GM23338 (cell line): ENCODE measurements around the gene FGF21. TPM values are rescaled to one million over a fixed set of nuclear protein-coding genes. Genes with fewer than 3 reads are reported as not detected.

ENCODE experiments used
- ATAC-seq: fragments of 200-7000 bp; cut with Tn5 transposase; 3 replicates; pipeline ENCODE4 v1.9.1; 2020
- DNase-seq: peaks from one replicate; pipeline ENCODE4 v3.0.0-alpha.2; 2015; ENCODE audit warnings: low spot score
- H2AFZ ChIP-seq: fragments of 200-600 bp; sonication (generic); 2 replicates; pipeline ENCODE4 v1.8.0; 2016; ENCODE audit warnings: antibody characterized with exemption, mild to moderate bottlenecking, moderate library complexity
- H3F3A ChIP-seq: fragments of 200-600 bp; sonication (generic); replicated peaks from 2 replicates; pipeline ENCODE4 v1.8.0; 2017; ENCODE audit warnings: antibody characterized with exemption, mixed run types, low read depth
- H3K27ac ChIP-seq: fragments of 200-600 bp; sonication (generic); 2 replicates; pipeline ENCODE4 v1.6.1; 2016; ENCODE audit warnings: low read depth
- H3K27me3 ChIP-seq: fragments of 200-600 bp; sonication (generic); 2 replicates; pipeline ENCODE4 v1.8.0; 2016; ENCODE audit warnings: mild to moderate bottlenecking, mixed run types, moderate library complexity; ENCODE audit not compliant: insufficient read depth
- H3K36me3 ChIP-seq: fragments of 200-600 bp; sonication (generic); 2 replicates; pipeline ENCODE4 v1.8.0; 2016; ENCODE audit warnings: mild to moderate bottlenecking; ENCODE audit not compliant: insufficient read depth
- H3K4me1 ChIP-seq: fragments of 200-600 bp; sonication (generic); 2 replicates; pipeline ENCODE4 v1.8.0; 2016; ENCODE audit warnings: mild to moderate bottlenecking, moderate library complexity; ENCODE audit not compliant: insufficient read depth
- H3K4me2 ChIP-seq: fragments of 200-600 bp; sonication (generic); 2 replicates; pipeline ENCODE4 v1.7.1; 2017; ENCODE audit warnings: mixed run types
- H3K4me3 ChIP-seq: fragments of 200-600 bp; sonication (generic); 2 replicates; pipeline ENCODE4 v1.6.1; 2016; ENCODE audit warnings: mixed run types
- H3K79me2 ChIP-seq: fragments of 200-600 bp; sonication (generic); replicated peaks from 2 replicates; pipeline ENCODE4 v1.8.0; 2017; ENCODE audit warnings: mild to moderate bottlenecking; ENCODE audit not compliant: insufficient read depth
- H3K9me2 ChIP-seq: fragments of 200-600 bp; sonication (generic); 2 replicates; pipeline ENCODE4 v1.8.0; 2017; ENCODE audit not compliant: insufficient read depth
- H4K20me1 ChIP-seq: fragments of 200-600 bp; sonication (generic); replicated peaks from 2 replicates; pipeline ENCODE4 v1.8.0; 2017; ENCODE audit warnings: mild to moderate bottlenecking; ENCODE audit not compliant: insufficient read depth
- H3K27ac Mint-ChIP-seq: 2 replicates; pipeline ENCODE4 v1.8.0; 2020; ENCODE audit warnings: inconsistent platforms, mild to moderate bottlenecking, moderate library complexity, mixed read lengths
- H3K27me3 Mint-ChIP-seq: 3 replicates; pipeline ENCODE4 v1.8.0; 2022; ENCODE audit warnings: low read depth, mild to moderate bottlenecking, moderate library complexity, mixed read lengths, inconsistent platforms; ENCODE audit not compliant: insufficient read depth, poor library complexity
- H3K36me3 Mint-ChIP-seq: 3 replicates; pipeline ENCODE4 v1.8.0; 2021; ENCODE audit warnings: low read depth, mild to moderate bottlenecking, inconsistent platforms, moderate library complexity, mixed read lengths
- H3K4me1 Mint-ChIP-seq: 3 replicates; pipeline ENCODE4 v1.8.0; 2020; ENCODE audit warnings: mild to moderate bottlenecking, inconsistent platforms, mixed read lengths
- H3K4me3 Mint-ChIP-seq: 3 replicates; pipeline ENCODE4 v1.8.0; 2021; ENCODE audit warnings: moderate library complexity, mild to moderate bottlenecking, inconsistent platforms, mixed read lengths
- H3K9me3 Mint-ChIP-seq: 3 replicates; pipeline ENCODE4 v1.8.0; 2020; ENCODE audit warnings: moderate library complexity, mild to moderate bottlenecking, inconsistent platforms, mixed read lengths
- CTCF ChIP-seq, 2 experiments: fragments of 200-600 bp in 1 of 2; sonication (generic) in 1 of 2; conservative IDR thresholded peaks; 2 replicates each; pipeline versions ENCODE4 v1.5.1 to v1.6.1; 2016 to 2017; ENCODE audit warnings: antibody characterized with exemption in 2 of 2, low read depth in 2 of 2, mild to moderate bottlenecking in 2 of 2, moderate library complexity in 1 of 2
- EZH2 ChIP-seq: fragments of 200-600 bp; sonication (generic); IDR thresholded peaks from one replicate; pipeline ENCODE4 v1.8.0; 2017; ENCODE audit warnings: antibody characterized with exemption, mild to moderate bottlenecking, low read depth; ENCODE audit not compliant: unreplicated experiment
- EZH2phosphoT487 ChIP-seq: fragments of 200-600 bp; sonication (generic); IDR thresholded peaks from one replicate; pipeline ENCODE4 v1.8.1; 2018; ENCODE audit warnings: antibody characterized with exemption; ENCODE audit not compliant: unreplicated experiment
- NANOG ChIP-seq: IDR thresholded peaks from 2 replicates; pipeline ENCODE4 v1.6.1; 2016; ENCODE audit warnings: antibody characterized with exemption, borderline replicate concordance
- POLR2AphosphoS5 ChIP-seq: IDR thresholded peaks from 2 replicates; pipeline ENCODE4 v1.6.1; 2016; ENCODE audit warnings: antibody characterized with exemption, low read depth
- STAT1 ChIP-seq: IDR thresholded peaks from one replicate; pipeline ENCODE4 v1.6.1; 2016; ENCODE audit warnings: antibody characterized with exemption; ENCODE audit not compliant: unreplicated experiment
- ZNF114 ChIP-seq: fragments of 250-450 bp; sonication (Bioruptor Pico); IDR thresholded peaks from 2 replicates; pipeline ENCODE4 v1.5.0; 2020; ENCODE audit warnings: mild to moderate bottlenecking, moderate library complexity
- ZNF462 ChIP-seq: fragments of 250-450 bp; sonication (Bioruptor Pico); IDR thresholded peaks from 2 replicates; pipeline ENCODE4 v1.5.0; 2020; ENCODE audit warnings: mild to moderate bottlenecking, moderate library complexity
- polyA plus RNA-seq: library from polyadenylated mRNA; unstranded; fragments of >200 nt; fragmentation: Nextera tagmentation; extraction: Ambion mirVana; gene quantifications from 2 replicates; pipeline ENCODE4 v1.2.1, GENCODE V29; 2016
- total RNA-seq: library from RNA; depleted of rRNA; stranded (reverse); fragments of >200 nt; shearing (Covaris generic); gene quantifications from 2 replicates; pipeline ENCODE4 v1.2.3, GENCODE V29; 2014

Gene FGF21
- total and polyA plus RNA-seq, 2 experiments from 2014 or later = 0.78 to 1.3 TPM

GRCh38 chr19:48777139-48777538, 21.8 kb downstream of the FGF21 start (continued):
- no peak for TF ChIP-seq EZH2
- TF ChIP-seq POLR2AphosphoS5 = no peak
- TF ChIP-seq NANOG = no peak
- no peak for TF ChIP-seq ZNF114 (CRISPR knock-in tag)

GRCh38 chr19:48777720-48778119, 22.4 kb downstream of the FGF21 start:
- Histone ChIP-seq H3K9me2 (no peaks in the 10 kb centered on the region), H3K79me2 (no peaks in the 10 kb centered on the region), H3F3A (no peaks in the 10 kb centered on the region), H2AFZ (no peak overlapping the region), H4K20me1 (no peaks in the 10 kb centered on the region), H3K4me1 (no peaks in the 10 kb centered on the region), H3K36me3 (no peaks in the 10 kb centered on the region), H3K27me3 (no peaks in the 10 kb centered on the region), H3K4me3 (no peak overlapping the region), H3K4me2 (no peak overlapping the region), H3K27ac (no peak overlapping the region)
- Mint-ChIP-seq H3K4me1 (peaks cover 2% of the 10 kb centered on the region; the same call in 1 of the 3 replicates), H3K36me3 (no peaks in the 10 kb centered on the region), H3K4me3 (no peak overlapping the region), H3K9me3 (no peaks in the 10 kb centered on the region; the same call in 2 of the 3 replicates), H3K27ac (no peak overlapping the region), H3K27me3 (peaks cover 6% of the 10 kb centered on the region)
- ATAC-seq = peak; percentile 52
- peak; percentile 76 for DNase-seq
- no peak for TF ChIP-seq ZNF462 (CRISPR knock-in tag)
- TF ChIP-seq STAT1 = no peak
- no peak for TF ChIP-seq CTCF (conservative IDR thresholded peaks at IDR 0.05; ENCODE audit: low read depth in 2 of 2)
- no peak for TF ChIP-seq EZH2phosphoT487
